ENCODE data around the gene OSBPL2.

Gene OSBPL2

DNA sequence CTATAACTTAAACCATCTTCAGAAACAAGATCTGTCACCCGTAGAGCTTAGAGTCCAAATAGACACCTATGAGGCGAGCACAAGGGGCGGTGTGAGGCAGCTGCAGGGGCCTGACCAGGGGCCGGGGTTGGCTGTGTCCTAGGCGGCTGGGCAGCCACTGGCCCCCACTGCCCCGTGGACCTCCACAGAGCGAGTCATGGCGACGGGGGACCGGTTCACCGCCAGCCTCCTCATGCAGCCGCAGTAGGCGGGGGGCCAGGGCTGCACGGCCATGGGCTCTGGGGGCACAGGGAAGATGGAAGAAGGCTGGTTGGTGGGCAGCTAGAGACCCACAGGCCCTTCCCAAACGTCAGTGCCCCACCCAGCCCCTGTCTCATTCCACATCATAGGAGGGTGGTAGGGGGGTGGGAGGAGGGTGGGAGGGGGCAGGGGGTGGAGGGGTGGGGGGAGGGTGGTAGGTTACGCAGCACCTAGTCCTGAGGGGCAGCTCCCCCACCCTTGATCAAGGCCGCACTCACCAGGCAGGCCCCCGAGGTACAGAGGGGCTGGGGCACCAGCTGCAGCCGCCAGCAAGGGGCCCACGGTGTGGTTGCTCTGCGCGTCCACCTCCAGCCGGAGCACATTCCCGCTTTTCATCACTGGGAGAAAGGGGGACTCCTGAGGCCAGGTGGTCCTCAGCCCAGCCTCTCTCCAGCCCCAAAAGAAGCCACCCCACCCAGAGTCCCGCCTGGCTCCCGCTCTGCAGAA is 71.0 kb downstream of the OSBPL2 start:
- in situ Hi-C loops (cut with MboI; ENCODE audit: low sequenced_read_pairs): no loop called here

DNA sequence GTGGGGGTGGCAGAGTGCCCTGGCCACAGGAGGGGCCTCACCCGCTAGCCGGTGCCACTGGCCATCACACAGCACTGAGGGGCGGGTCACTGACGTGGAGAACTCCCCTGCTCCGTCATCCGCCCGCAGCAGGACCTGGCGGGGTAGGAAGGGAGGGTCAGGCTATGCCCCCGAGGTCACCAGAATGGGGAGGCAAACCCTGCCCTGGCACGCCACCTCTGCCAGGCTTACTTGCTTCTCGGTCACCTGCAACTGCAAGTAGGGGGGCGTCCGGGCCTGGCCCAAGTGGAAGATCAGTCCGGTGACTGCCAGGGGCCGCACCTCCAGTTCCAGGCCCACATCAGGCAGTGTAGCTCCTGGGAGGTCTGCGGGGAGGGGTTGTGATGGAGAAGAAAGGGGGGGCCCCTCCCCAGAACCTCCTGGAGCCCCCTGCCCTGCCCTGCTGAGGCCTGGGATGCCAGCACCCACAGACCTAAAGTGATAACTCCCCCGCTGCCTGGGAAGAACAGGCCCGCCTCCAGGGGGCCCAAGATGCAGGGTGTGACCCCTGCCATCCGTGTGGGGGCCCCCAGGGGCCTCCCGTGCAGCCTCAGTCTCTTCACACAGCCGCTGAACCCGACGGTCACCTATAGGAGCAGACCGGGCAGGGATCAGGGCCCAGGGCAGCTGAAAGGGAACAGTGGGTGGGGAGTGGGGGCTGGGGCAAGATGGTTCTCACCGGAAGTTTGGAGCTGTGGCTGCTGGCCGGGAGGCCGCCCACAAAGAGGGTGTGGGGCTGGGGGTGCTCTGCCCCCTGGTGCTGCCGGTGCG is 71.8 kb downstream of the OSBPL2 start:
- in situ Hi-C loops (cut with MboI; ENCODE audit: low sequenced_read_pairs): no loop called here

DNA sequence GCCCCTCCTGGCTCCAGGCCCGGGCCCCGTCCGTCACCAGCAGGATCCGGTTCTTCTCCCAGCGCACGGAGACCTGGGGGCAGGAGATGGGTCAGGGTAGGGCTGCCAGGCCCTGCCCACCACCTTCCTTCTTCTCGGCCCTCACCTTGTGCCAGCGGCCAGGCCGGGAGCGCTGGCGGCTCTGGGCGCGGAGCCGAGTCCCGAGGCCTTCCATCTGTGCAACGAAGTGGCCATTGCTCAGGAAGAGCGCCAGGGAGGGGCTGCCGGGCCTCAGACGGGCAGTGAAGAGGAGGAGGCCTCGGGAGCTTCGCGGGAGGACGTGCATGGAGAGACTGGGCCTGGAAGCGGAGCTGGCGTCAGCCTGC is 72.4 kb downstream of the OSBPL2 start:
- in situ Hi-C loops (cut with MboI; ENCODE audit: low sequenced_read_pairs): no loop called here

DNA sequence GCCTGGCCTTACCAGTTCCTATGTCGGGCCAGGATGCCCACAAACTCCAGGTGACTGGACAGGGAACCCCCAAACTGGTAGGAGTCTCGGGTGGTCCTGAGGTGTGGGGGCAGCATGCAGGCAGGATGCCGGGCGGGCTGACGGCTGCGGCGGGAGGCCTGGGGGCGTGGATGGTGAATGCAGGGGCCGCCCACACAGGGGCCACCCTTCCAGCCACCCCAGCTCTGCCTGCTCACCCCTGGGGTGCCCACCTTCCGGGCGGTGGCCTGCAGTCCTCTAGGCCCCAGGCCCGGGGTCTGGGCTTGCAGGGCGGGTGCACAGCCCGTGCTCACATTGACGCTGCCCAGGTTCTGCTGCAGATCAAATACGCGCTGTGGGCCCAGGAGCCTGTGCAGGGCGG is 72.8 kb downstream of the OSBPL2 start:
- in situ Hi-C loops (cut with MboI; ENCODE audit: low sequenced_read_pairs): no loop called here

DNA sequence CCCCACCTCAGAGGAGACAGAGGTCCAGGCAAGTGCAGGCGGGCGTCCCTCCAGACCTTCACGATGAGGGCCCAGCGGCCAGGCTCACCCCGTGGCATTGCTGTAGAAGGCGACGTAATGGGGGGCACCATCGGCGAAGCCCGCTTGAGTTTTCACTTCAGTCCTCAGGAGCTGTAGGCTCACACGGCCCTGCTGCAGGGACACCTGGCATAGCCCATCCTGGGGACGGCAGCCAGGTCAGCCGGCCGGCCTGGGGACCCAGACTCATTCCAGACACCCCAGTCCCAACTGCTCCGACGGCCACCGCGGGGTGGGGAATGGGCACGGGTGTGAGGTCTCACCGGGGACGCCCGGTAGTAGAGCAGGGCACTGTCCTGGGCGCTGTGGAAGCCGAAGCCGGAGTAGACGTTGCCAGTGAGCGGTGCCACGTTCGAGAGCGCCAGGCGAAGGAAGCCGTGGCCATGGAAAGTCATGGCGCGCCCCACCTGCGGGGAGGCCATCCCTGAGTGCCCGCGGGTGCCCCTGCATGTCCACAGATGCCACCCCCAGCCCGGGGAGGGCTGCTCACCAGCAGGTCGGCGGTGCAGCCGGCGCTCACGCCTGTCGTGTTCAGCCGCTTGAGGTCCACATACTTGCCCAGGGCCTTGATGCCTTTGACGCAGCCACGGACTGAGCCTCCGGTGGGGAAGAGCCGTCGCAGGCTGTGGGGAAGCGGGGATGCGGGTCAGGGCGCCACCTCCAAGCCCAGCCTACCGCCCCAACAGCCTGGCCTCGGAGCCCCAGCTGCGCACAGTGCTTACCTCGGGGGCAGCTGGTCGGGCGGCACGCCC is 73.7 kb downstream of the OSBPL2 start:
- in situ Hi-C loops (cut with MboI; ENCODE audit: low sequenced_read_pairs): no loop called here

DNA sequence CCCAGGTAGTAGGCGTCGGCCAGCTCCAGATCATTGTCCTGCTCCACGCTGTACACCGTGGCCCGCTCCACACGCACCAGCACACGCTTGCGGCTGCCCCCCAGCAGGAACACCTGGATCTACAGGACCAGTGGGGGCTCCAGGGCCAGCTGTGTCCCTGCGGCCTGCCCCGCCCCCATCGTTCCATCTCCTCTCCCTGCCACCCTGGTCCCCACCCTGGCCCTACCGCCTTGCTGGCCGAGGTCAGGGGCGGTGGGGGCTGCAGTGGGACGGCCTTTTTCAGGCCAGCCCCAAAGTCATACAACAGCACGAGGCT is 74.3 kb downstream of the OSBPL2 start:
- in situ Hi-C loops (cut with MboI; ENCODE audit: low sequenced_read_pairs): no loop called here

DNA sequence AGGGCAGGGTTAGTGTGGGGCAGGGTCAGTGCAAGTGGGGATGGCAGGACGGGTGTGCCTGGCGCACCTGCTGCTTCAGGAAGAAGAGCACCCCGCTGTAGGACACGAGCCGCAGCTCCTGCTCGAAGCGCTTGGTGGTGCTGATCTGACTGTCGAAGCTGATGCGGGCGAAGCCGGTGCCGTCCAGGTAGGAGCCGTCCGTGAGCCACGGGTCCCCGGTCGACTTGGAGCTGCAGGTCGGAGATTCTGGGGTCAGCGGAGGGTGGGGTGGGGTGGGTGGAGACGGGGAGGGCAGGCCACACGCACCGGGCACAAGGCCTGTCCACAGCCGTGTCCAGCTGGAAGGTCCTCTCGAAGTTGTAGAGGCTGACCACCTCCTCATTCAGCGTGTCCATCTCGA is 74.7 kb downstream of the OSBPL2 start:
- in situ Hi-C loops (cut with MboI; ENCODE audit: low sequenced_read_pairs): no loop called here

DNA sequence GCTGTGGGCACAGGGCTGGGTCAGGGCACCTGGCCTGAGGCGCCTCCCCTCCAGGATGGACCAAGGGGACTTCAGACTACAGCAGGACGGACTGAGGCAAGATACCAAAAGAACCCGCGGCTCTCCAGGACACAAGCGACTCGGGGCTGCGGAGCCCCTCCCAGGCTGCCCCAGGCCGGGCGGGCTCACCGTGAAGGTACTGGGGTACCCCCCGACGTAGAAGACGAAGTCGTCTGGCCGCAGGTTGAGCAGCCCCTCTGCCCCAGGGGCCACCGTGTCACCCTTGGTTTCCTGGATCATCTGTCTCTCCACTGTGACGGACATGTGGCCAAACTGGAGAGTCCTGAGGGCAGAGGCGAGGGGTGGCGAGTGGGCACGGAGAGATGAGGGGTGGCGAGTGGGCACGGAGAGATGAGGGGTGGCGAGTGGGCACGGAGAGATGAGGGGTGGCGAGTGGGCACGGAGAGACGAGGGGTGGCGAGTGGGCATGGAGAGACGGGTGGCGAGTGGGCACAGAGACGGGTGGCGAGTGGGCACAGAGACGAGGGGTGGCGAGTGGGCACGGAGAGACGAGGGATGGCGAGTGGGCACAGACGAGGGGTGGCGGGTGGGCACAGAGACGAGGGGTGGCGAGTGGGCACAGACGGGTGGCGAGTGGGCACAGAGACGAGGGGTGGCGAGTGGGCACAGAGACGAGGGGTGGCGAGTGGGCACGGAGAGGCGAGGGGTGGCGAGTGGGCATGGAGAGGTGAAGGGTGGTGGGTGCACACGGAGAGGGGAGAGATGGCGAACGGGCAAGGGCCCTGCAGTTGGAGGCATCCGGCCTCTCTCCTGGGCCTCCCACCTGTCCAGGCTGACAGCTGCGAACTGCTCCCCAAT is 75.4 kb downstream of the OSBPL2 start:
- in situ Hi-C loops (cut with MboI; ENCODE audit: low sequenced_read_pairs): no loop called here

DNA sequence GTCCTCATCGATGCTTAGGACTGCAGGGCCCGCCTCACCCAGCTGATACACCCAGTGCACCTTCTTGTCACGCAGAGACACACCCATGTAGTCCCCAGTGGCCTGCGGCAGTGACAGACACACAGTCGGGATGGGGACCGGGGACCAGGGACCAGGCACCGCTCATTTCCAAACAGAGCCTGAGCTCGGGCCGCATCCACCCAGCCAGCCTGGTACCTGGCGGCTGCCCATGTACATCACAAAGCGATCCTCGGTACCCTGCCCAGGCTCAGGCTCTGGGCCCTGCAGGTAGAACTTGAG is 76.0 kb downstream of the OSBPL2 start:
- in situ Hi-C loops (cut with MboI; ENCODE audit: low sequenced_read_pairs): no loop called here

DNA sequence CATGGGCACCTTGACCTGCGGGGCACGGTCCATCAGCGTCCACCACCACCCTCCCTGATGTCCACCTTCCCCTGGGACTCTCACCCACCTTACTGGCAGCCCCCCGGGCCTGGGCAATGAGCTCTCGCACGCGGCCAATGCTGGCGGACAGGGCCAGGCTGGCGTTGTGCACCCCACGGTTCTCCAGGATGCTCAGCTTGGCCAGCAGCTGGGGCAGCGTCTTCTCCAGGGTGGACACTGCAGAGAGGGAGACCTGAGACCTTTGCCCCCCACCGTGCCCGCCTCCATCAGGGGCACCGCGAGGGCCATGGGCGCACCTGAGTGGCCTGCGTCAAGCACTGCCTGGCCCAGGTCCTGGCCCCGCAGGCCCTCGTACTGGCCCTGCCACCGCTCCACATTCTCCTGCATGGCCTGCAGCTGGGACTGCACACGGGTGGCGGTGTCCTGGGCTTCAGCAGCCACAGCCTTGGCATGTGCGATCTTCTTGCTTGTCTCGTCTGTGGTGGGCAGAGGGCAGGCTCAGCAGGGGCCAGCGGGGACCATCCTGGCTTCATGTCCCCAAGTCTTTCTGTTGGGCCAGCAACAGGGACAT is 76.5 kb downstream of the OSBPL2 start:
- in situ Hi-C loops (cut with MboI; ENCODE audit: low sequenced_read_pairs): no loop called here

DNA sequence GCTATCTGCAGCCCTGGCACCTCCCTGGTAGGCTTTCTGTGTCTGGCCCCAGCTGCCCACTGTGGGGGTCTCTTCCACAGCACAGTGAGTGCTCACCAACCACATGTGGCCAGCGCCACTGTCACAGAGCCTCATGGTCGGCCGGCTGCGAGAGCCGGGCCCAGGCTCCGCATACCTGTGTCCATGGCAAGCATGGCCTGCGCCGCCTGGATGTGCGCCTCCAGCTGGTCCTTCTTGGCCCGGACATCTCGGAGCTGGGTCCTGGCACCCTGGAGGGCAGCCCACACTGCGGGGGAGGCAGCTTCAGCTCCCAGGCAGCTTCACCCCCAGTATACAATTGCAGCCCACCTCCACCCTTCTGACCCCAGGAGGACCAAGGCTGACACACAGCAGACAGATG is 77.5 kb downstream of the OSBPL2 start:
- in situ Hi-C loops (cut with MboI; ENCODE audit: low sequenced_read_pairs): no loop called here

DNA sequence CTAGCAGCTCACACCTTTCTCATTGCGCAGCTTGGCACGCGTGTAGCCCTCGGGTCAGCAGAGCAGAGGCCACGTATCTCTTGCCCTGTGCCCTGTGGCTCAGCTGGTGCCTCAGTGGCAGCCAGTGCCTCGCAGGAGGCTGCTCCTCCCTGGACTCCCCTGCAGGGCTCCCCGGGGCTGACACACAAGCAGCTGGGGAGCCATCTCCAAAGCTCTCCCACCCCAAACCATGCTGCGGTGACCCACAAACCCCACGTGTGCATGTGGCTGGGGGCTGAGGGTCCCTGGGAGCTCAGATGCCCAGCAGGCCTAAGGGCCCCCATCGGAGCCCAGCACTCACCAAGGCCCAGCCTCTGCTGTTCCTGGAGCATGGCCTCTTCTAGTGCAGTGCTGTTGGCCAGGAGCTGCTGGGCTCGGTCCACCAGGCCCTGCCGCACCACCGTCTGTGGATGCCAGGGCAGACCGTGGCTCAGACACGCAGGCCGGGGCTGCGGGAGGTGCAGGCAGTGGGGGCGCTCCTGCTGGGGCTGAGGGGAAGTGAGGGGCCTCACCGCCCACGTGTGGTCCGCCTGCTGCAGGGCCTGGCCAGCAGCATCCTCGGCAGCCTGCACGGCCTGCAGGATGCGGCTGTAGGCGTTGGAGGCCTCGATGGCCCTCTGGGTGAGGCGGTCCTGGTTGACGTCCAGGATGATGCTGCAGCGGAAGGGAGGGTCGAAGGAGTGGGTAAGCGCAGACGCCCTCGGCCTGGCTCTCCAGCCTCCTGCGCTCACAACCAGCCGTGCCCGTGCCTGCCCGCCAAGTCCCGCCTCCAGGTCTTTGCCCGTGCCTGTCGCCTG is 78.2 kb downstream of the OSBPL2 start:
- in situ Hi-C loops (cut with MboI; ENCODE audit: low sequenced_read_pairs): no loop called here

DNA sequence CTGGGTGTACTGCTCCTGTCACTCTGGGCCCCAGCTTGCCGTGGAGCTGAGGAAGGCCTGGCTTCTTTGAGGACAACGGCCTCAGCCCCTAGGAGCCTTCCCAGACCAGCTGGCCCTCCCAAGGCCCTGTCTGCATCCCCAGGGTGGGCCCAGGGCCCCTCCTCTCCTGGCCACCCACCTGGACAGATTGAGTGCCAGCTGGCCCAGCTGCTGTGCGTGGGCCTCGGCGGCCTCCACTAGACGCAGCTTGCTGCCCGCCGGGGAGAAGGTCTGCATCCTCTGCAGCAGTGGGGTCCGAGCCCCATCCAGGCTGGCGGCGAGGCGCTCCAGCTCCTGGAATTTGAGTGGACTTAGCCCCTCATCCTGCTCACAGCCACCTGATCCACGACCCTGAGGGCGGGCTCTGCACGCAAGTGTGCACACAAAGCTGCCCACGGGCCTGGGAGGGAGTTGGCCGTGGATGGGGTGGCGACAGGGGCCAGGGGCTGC is 78.9 kb downstream of the OSBPL2 start:
- in situ Hi-C loops (cut with MboI; ENCODE audit: low sequenced_read_pairs): no loop called here

DNA sequence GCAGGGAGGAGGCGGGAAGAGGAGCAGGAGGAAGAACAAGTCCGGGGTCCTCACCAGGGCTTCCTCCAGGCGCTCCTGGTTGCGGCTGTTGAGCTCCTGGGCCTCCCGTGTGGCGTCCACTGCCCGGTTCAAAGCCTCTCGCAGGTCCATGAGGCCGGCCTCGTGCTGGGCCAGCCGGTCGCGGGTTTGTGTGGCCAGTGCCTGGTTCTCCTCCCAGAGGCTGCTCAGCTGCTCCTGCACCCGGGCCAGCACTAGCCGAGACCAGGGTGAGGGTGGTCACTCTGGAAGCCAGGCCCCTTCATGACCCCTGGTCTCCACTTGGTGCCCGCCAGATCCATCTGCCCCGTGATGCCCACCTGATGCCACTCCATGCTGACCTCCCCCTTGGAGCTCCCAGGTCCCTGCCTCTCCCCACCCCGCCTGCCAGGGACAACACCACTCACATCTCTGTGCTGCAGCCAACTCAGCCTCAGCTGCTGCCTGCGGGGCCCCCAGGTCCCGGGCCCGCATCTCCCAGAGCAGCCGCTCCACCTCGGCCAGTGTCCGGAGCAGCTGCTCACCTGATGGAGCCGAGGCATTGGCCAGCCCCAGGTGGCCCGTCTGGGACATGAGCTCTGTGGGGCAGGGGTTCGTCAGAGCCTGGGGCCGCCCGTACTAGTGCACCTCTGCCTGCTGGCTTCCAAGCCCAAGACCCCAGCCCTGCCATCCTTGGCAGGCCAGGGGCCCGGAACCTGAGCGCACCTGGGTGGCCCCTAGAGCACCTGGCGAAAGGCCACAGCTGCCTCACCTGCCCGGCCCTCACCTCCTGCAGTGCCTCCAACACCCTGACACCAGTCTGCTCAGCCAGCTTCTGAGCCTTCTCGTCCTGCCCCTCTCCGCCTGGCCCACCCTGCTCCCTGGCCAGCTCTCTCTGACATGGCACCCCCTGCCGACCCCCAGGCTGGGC is 80.4 kb downstream of the OSBPL2 start:
- in situ Hi-C loops (cut with MboI; ENCODE audit: low sequenced_read_pairs): no loop called here

DNA sequence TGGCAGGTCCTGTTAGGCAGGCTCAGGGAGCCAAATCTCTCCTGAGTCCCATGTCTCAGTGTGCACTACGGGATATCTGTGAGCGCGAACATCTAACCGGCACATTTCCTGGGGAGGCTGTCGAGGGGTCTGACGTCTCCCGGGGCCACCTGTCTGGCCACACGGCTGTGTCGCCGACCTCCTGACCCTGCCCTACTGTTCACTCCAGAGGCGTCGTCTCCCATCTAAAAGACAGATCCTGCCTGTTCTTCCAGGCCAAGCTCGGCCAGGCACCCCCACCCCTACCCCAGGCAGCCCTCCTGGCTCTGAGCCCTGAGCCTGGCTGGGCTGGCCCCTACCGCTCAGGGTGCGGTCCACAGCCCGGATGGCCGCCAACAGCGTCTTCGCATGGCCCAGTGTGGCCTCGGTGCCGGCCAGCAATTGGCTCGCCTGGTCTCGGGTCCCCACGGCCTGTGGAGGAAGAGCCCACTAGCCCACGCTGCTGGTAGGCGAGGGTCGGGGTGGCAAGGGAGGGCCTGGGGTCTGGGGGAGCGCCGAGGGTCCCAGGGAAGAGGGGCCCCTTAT is 81.1 kb downstream of the OSBPL2 start:
- in situ Hi-C loops (cut with MboI; ENCODE audit: low sequenced_read_pairs): no loop called here

DNA sequence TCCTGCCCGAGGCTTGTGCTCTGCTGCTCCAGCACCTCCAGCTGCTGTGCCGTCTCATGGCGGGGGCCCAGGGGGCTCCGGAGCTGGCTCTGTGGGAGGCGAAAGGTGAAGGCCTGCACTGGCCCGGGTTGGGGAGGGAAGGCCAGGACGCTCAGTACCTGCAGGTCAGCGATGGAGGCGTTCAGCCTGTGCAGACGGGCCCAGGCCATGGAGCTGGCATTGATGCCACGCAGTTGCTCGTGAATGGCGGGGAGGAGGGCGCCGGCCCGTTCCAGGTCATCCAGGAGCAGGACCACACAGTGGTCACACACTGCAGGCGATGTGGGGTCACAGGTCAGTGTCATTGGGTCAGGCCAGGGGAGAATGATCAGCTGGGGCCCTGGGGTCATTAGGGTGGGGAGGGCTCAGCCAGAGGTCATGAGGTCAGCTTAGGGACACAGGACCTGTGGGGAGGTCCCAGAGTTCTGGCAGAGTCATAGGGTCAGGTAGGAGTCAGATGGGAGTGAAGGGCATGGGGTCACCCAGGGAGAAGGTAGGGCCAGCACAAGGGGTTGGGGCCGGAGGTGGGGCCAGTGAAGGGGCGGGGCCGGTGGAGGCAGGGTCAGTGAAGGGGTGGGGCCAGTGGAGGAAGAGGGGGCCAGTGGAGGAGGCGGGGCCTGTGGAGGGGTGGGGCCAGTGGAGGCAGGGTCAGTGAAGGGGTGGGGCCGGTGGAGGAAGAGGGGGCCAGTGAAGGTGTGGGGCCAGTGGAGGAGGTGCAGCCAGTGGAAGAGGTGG is 82.4 kb downstream of the OSBPL2 start:
- in situ Hi-C loops (cut with MboI; ENCODE audit: low sequenced_read_pairs): no loop called here

DNA sequence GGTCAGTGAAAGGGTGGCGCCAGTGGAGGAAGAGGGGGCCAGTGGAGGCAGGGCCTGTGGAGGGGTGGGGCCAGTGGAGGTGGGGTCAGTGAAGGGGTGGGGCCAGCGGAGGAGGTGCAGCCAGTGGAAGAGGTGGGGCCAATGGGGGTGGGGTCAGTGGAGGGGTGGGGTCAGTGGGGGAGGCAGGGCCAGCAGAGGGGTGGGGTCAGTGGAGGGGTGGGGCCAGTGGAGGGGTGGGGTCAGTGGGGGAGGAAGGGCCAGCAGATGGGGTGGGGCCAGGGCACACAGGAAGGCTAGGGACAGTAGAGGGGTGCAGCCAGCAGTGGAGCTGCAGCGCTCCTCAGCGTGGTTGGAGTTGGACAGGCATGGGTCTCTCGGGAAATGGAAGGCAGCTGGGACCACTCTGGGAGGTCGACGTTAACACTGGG is 83.2 kb downstream of the OSBPL2 start:
- in situ Hi-C loops (cut with MboI; ENCODE audit: low sequenced_read_pairs): no loop called here

Measured in hTERT RPE-1 (cell line).